Spleen (tissue), 7 donors: Measurements from ENCODE around the gene CBLL1.

Experiments
- CTCF ChIP-seq, 11 experiments: fragments of 200-600 bp in 7 of 11; fragments of 450-650 bp in 4 of 11; sonication (generic) in 4 of 11; IDR thresholded peaks in 8 of 11; conservative IDR thresholded peaks in 3 of 11; 1 replicate in 7 of 11; 2 replicates in 4 of 11; pipeline versions ENCODE4 v1.4.0 to v1.8.0; 2016 to 2021; ENCODE audit warnings: antibody characterized with exemption in 11 of 11, inconsistent platforms in 4 of 11, mild to moderate bottlenecking in 1 of 11
- POLR2A ChIP-seq, 3 donors: fragments of 450-650 bp; IDR thresholded peaks; one replicate each; pipeline ENCODE4 v1.5.1; 2017; ENCODE audit warnings: antibody characterized with exemption in 3 of 3, mild to moderate bottlenecking in 1 of 3
- donor health status: DM: no; HTN: no; CAD: no; lungs with moderate emphysema.
- donor health status: DM: no; HTN: no; CAD: no.
- donor health status: DM: no; HTN: no; CAD: no.

GRCh38 chr7:107767391-107767790 is 23.4 kb downstream of the CBLL1 start:
- TF ChIP-seq POLR2A (IDR thresholded peaks at IDR 0.05): no peak
- no peak for TF ChIP-seq CTCF (IDR thresholded peaks at IDR 0.05 in 8 of 11, conservative IDR thresholded peaks at IDR 0.05 in 3 of 11)
